AG09309 (cell line): ENCODE results near the gene TRERF1.
A peak's percentile ranks its signal among the peaks of the same experiment; 100 is the strongest.

Experiments
- DNase-seq: peaks from one replicate; pipeline ENCODE4 v3.0.0-alpha.2; 2010; ENCODE audit warnings: low read depth
- H3K4me3 ChIP-seq: 2 replicates; pipeline ENCODE4 v1.5.1; 2011; ENCODE audit warnings: mild to moderate bottlenecking, low read depth, low read length, moderate library complexity; ENCODE audit not compliant: control insufficient read depth
- CTCF ChIP-seq: IDR thresholded peaks from 2 replicates; pipeline ENCODE4 v1.5.1; 2011; ENCODE audit warnings: mild to moderate bottlenecking, low read depth, low read length, inconsistent platforms; ENCODE audit not compliant: insufficient read depth, control insufficient read depth; ENCODE audit errors: missing control alignments

TRERF1 gene

GRCh38 chr6:42460883-42461282 lies 9.2 kb upstream of the TRERF1 start:
- H3K4me3 ChIP-seq, result no peak overlapping the region
- no peak for DNase-seq
- TF ChIP-seq CTCF, result no peak

DNA sequence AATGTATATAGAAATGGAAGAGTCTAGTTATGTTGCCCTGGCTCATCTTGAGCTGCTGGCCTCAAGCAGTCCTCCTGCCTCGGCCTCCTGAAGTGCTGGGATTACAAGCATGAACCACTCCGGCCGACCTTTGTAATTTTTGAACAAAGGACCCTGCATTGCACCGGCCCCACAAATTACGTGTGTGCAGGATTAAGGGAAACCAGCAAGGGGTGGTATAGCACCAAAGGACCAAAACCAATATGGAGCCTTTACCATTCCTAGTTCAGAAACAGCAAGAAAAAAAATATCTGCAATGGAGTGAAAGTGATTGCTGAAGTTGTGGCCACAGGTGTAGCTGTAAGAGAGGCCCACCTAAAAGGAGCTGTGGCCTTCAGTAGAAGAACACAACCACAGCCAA lies 8.2 kb upstream of the TRERF1 start:
- no peak for TF ChIP-seq CTCF
- no peak for DNase-seq
- no peak overlapping the region for H3K4me3 ChIP-seq

DNA sequence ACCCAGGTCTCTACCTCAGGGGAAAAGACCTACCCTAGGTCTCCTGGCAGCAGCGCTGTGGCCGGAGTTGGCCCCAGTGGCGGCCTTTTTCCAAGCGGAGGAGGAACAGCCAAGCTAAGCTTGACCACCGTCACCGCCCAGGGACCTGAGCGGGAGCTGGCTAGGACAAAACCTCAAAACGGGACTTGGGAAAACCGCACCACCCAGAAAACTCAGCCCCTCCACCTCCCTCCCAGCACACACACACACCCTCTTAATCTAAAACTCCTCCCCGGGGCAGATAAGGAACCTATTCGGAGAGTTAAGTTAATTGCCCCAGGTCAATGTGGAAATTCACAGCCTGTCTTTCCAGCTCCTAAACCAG lies 2.7 kb upstream of the TRERF1 start:
- TF ChIP-seq CTCF, result no peak
- H3K4me3 ChIP-seq, result no peak overlapping the region; the same call in 1 of the 2 replicates
- DNase-seq, result no peak

DNA sequence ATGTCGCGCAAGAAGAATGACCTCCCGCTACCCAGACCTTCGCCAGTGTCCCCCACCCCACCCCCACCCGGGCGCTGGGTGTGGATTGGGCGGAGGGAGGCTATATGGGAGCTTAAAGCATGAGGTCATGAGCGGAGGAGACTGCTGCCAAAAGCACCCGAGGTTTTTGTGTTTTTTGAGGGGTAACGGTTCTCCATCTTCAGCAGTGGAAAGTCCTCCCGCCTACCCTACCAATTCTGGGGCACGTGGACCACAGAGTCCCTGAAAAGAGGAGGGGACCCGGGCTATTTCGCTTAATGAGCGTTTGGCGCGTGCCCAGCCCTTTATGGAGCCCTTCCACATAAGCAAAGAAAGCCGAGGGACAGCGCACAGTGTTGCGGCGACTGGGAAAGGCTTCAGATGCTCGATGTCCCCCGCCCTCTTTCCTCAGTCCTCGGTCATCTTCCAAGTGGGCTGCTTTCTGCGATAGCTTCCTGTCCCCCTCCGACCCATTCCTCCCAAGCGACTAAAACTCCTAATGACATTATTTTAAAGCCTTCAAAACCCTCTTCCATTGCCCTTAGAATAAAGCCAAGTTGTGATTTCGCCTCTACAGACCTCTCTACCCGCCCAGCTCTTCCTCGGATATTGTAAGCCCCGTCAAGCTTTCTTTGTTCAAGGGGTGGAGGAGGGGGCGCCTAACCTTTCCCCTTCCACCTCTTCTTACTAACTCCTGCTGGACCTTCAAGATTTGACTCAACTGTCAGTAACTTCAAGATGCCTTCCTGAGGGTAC lies 2.1 kb upstream of the TRERF1 start:
- DNase-seq, result no peak
- H3K4me3 ChIP-seq, result peak overlapping the region; percentile 78
- TF ChIP-seq CTCF, result no peak

DNA sequence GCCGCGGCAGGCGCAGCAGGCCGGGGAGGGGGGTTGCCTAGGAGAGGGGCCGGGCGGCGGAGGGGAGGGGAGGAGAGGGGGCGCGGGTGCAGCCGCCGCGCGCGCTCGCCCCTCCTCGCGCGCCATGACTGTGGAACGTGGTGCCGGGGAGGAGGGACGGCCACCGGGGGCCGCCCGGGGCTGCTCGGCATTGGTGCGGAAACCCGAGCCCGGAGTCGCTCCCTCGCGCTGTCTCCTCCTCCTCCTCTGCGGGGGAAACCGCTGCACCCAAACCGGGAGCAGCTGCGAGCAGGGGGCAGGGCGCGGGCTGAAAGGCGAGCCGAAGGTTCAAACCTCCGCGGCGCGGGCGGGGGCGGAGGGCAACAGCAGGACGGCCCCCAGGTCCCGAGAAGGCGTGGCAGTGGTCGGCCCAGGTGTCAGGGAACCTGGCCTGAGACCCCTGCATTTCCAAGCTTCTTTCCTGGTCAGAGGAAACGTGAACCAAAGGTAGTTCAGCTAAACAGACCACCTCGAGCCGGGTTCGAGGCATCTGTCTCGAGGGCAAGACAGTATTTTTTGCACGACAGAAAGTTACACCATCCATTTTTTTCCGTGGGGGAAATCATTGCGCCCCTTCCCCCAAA lies 1.4 kb upstream of the TRERF1 start:
- peak overlapping the region; percentile 78 for H3K4me3 ChIP-seq
- DNase-seq, result peak; percentile 57
- TF ChIP-seq CTCF, result no peak

- DNase-seq, result no peak
- peak overlapping the region; percentile 78 for H3K4me3 ChIP-seq
- no peak for TF ChIP-seq CTCF
These were observed 675 bp upstream of the TRERF1 start for GRCh38 chr6:42452171-42453030.
